SK-N-MC (cell line): ENCODE data around the gene GATAD2A.
A peak's percentile ranks its signal among the peaks of the same experiment; 100 is the strongest.

Source experiments
- DNase-seq: peaks from one replicate; pipeline ENCODE4 v3.0.0-alpha.2; 2011; ENCODE audit warnings: low read depth, low spot score
- H3K27ac ChIP-seq: fragments of 200-600 bp; sonication (generic); 2 replicates; pipeline ENCODE4 v1.5.1; 2016; ENCODE audit warnings: mixed run types
- H3K36me3 ChIP-seq: fragments of 200-600 bp; sonication (generic); 2 replicates; pipeline ENCODE4 v1.6.1; 2017; ENCODE audit warnings: antibody characterized with exemption, low read length, mixed read lengths; ENCODE audit not compliant: insufficient read depth
- H3K4me3 ChIP-seq: fragments of 200-600 bp; sonication (generic); 2 replicates; pipeline ENCODE4 v1.5.1; 2016
- H3K9ac ChIP-seq: fragments of 200-600 bp; sonication (generic); 2 replicates; pipeline ENCODE4 v1.8.0; 2017; ENCODE audit warnings: mixed run types, mixed read lengths; ENCODE audit not compliant: insufficient read length
- H3K9me3 ChIP-seq: fragments of 200-600 bp; sonication (generic); 2 replicates; pipeline ENCODE4 v1.6.1; 2017; ENCODE audit warnings: low read depth, mild to moderate bottlenecking, antibody characterized with exemption, low read length, moderate library complexity, mixed read lengths
- EZH2 ChIP-seq: fragments of 200-600 bp; sonication (generic); IDR thresholded peaks from one replicate; pipeline ENCODE4 v1.6.1; 2017; ENCODE audit warnings: antibody characterized with exemption
- FOXP2 ChIP-seq: optimal IDR thresholded peaks from 2 replicates; pipeline ENCODE3; 2011; ENCODE audit warnings: mild to moderate bottlenecking, moderate library complexity; ENCODE audit not compliant: insufficient read depth; ENCODE audit errors: extremely low read length, control extremely low read depth
- POLR2AphosphoS5 ChIP-seq: IDR thresholded peaks from 2 replicates; pipeline ENCODE4 v1.6.1; 2012; ENCODE audit warnings: mild to moderate bottlenecking, low read depth, low read length, borderline replicate concordance

Gene GATAD2A

DNA sequence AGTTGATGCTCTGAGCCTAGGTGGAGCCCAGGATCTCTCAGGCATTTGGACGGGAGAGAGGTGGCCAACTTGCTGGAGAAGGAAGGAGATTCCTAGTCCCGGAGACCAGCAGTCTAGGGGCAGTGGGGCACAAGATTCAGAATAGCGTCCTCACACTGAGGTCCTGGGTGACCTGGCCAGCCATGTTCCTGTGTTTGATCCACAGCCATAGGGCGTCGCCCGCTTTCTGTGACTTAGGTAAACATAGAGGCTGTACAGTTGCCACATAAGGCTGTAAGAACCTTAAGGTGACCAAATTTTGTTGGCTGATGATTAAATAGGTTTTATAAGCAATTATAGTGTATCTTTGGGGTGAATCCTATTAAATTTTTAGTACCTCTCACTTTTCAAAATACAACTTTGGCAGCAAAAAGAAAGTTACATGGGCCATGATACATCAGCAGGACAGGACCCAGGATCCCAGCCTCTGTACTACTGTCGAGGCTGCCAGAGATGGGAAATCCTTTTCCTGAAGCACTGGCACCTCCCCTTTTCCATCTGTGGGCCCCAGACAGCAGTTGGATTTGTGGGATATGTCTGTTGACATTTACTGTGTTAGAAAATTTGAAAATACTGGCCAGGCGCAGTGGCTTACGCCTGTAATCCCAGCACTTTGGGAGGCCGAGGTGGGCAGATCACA, 72.4 kb downstream of the GATAD2A start:
- no peak overlapping the region for H3K9ac ChIP-seq
- H3K36me3 ChIP-seq, result peaks cover 23% of the 10 kb centered on the region
- TF ChIP-seq EZH2 (no peak), POLR2AphosphoS5 (no peak), FOXP2 (no peak)
- no peak for DNase-seq
- H3K4me3 ChIP-seq, result no peak overlapping the region
- H3K9me3 ChIP-seq, result no peaks in the 10 kb centered on the region
- no peak overlapping the region for H3K27ac ChIP-seq

DNA sequence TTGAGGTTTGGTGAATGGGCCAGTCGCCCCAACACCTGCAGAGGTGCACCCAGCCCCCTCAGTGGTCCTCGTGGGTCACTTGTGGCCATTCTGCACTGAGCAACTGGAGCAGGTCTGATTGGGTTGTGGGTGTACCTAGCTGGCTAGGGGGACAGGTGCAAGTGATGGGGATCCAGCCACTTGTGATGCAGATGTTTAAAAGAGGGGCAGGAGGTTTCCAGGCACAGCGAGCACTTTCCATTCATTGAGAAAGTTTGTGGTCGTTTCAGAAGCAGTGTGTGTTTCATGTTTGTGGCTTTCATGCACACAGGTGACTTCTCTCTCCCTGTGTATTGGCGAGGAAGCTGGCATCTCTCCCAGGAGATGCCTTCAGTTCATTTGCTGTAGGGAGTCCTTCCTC, 75.2 kb downstream of the GATAD2A start:
- no peak for DNase-seq
- TF ChIP-seq POLR2AphosphoS5, result no peak
- no peak for TF ChIP-seq FOXP2
- TF ChIP-seq EZH2, result no peak
- no peak overlapping the region for H3K4me3 ChIP-seq
- no peak overlapping the region for H3K27ac ChIP-seq
- no peak overlapping the region for H3K9ac ChIP-seq
- peaks cover 18% of the 10 kb centered on the region for H3K36me3 ChIP-seq
- no peaks in the 10 kb centered on the region for H3K9me3 ChIP-seq

GRCh38 chr19:19482809-19483596, 77.5 kb downstream of the GATAD2A start:
- no peak overlapping the region for H3K9ac ChIP-seq
- H3K9me3 ChIP-seq, result no peaks in the 10 kb centered on the region
- TF ChIP-seq EZH2 (no peak), FOXP2 (no peak), POLR2AphosphoS5 (no peak)
- no peak overlapping the region for H3K4me3 ChIP-seq
- no peak overlapping the region for H3K27ac ChIP-seq
- DNase-seq, result no peak
- H3K36me3 ChIP-seq, result peaks cover 18% of the 10 kb centered on the region

GRCh38 chr19:19485161-19485997, 79.9 kb downstream of the GATAD2A start:
- H3K9me3 ChIP-seq, result no peaks in the 10 kb centered on the region
- H3K27ac ChIP-seq, result peak overlapping the region; percentile 39; the same call in 1 of the 2 replicates
- peaks cover 14% of the 10 kb centered on the region for H3K36me3 ChIP-seq
- H3K4me3 ChIP-seq, result no peak overlapping the region
- H3K9ac ChIP-seq, result no peak overlapping the region
- TF ChIP-seq POLR2AphosphoS5, result no peak
- no peak for TF ChIP-seq EZH2
- no peak for TF ChIP-seq FOXP2
- no peak for DNase-seq

- H3K27ac ChIP-seq, result peak overlapping the region; percentile 39; the same call in 1 of the 2 replicates
- H3K9me3 ChIP-seq, result no peaks in the 10 kb centered on the region
- no peak for DNase-seq
- no peak overlapping the region for H3K4me3 ChIP-seq
- no peak overlapping the region for H3K9ac ChIP-seq
- TF ChIP-seq POLR2AphosphoS5, result no peak
- TF ChIP-seq EZH2, result no peak
- no peak for TF ChIP-seq FOXP2
- H3K36me3 ChIP-seq, result peaks cover 12% of the 10 kb centered on the region
Measured at GRCh38 chr19:19485998-19486290, 80.5 kb downstream of the GATAD2A start.

DNA sequence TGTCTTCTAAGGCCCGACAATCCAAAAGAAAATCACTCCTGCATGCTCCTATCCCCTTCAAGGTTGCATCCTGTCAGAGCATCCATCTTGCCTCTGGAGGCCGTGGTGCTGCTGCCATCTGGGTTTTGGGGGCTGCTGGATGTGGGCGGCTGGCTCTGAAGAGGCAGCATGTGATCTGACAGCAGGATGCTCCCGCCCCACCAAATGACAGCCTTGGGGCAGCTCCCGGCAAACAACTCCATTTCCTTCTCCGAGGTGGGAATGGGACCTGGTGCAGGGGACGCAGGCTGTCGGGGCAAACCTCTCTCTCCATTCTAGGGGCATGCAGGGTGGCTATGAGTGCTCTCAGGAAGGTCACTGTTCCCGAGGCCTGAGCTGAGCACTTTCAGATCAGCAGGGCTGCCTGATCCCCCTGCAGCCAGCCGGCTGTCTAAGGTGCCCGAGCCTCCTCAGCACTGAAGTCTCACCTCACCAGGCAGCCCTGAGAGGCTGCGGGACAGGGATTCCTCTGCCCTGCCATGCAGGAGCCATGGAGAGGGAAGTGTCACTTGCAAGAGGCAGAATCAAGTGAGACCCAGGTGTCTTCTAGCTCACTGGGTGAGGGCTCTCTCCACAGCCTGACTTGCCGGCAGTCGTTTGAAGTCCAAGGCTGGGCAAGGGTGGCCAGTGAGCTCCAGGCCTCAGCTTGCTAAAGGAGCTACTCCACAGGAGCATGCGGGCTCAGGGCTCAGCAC, 81.0 kb downstream of the GATAD2A start:
- H3K9ac ChIP-seq, result no peak overlapping the region
- H3K36me3 ChIP-seq, result peaks cover 18% of the 10 kb centered on the region
- no peak overlapping the region for H3K27ac ChIP-seq
- TF ChIP-seq EZH2 (no peak), FOXP2 (no peak), POLR2AphosphoS5 (no peak)
- no peak overlapping the region for H3K4me3 ChIP-seq
- DNase-seq, result no peak
- no peaks in the 10 kb centered on the region for H3K9me3 ChIP-seq

GRCh38 chr19:19487077-19487949, 81.8 kb downstream of the GATAD2A start:
- no peak overlapping the region for H3K4me3 ChIP-seq
- H3K27ac ChIP-seq, result peak overlapping the region; percentile 96
- H3K9ac ChIP-seq, result peak overlapping the region; percentile 69

More at GRCh38 chr19:19487077-19487949, 81.8 kb downstream of the GATAD2A start:
- TF ChIP-seq POLR2AphosphoS5 (no peak), FOXP2 (no peak), EZH2 (no peak)
- Histone ChIP-seq H3K36me3 (peaks cover 23% of the 10 kb centered on the region), H3K9me3 (no peaks in the 10 kb centered on the region)
- no peak for DNase-seq
